A549 treated with RU486 at 1 μM for 4 hours (cell line): ENCODE data around the gene CCDC30. TPM values are rescaled to one million over a fixed set of nuclear protein-coding genes. Genes with fewer than 3 reads are reported as not detected.

Experiments used
- total RNA-seq: library from RNA; stranded (reverse); fragments of 200-300 nt; extraction: Qiagen RNA extraction; gene quantifications from 5 replicates; pipeline ENCODE4 v1.2.3, GENCODE V29; 2022; ENCODE audit warnings: low read depth

The CCDC30 gene
- 0.43 to 1.4 TPM (median 0.61 TPM) in 5 replicates for total RNA-seq

GRCh38 chr1:42462828-42463763 lies at the start of gene CCDC30:
Gene CCDC30 (plus strand): TSS chr1:42463286. CDS start chr1:42480552, 17,266 bp downstream.

GRCh38 chr1:42456010-42456753 lies 6.9 kb upstream of the CCDC30 start, which contains the start of the genes PPCS and ZMYND12:
Gene PPCS (plus strand): TSS chr1:42456543. CDS start chr1:42456566, 23 bp downstream.
Gene ZMYND12 (minus strand): TSS chr1:42456022. CDS start chr1:42455997, 25 bp downstream.

GRCh38 chr1:42657981-42658876 lies 195.1 kb downstream of the CCDC30 start, which contains the start of gene PPIH:
Gene PPIH (plus strand): TSS chr1:42658423. CDS start chr1:42658447, 24 bp downstream.

GRCh38 chr1:42681741-42682483 lies 218.8 kb downstream of the CCDC30 start, which contains the start of gene YBX1:
Gene YBX1 (plus strand): TSS chr1:42682418. CDS start chr1:42682566, 148 bp downstream.

Other genes with a start within 250 kb of the CCDC30 start
- 12.0 to 20.3 TPM (median 19.6 TPM) in 5 replicates for gene FOXJ3, start 128.1 kb upstream of the CCDC30 start, total RNA-seq
- gene RIMKLA, start 82.5 kb upstream of the CCDC30 start, total RNA-seq = 0.64 to 1.4 TPM (median 1.2 TPM) in 5 replicates
- 0.16 to 0.77 TPM (median 0.25 TPM) in 5 replicates for gene ZMYND12, start 7.3 kb upstream of the CCDC30 start, total RNA-seq
- gene PPCS, start 6.7 kb upstream of the CCDC30 start, total RNA-seq = 31.3 to 39.6 TPM (median 38.7 TPM) in 5 replicates
- 58.8 to 75.0 TPM (median 71.3 TPM) in 5 replicates for gene PPIH, start 195.1 kb downstream of the CCDC30 start, total RNA-seq
- 738 to 825 TPM (median 781 TPM) in 5 replicates for gene YBX1, start 219.1 kb downstream of the CCDC30 start, total RNA-seq